ENCODE measurements around the gene FOXN1. TPM values are rescaled to one million over a fixed set of nuclear protein-coding genes. Genes with fewer than 3 reads are reported as not detected.

FOXN1 gene
- total RNA-seq, 2 donors from 2014 or later = 0.52 TPM; not detected in 1

GRCh38 chr17:28477928-28478327, 28.2 kb upstream of the FOXN1 start:
- no peak overlapping the region for H3K27ac ChIP-seq
- DNase-seq (no peak), ATAC-seq (no peak)
- H3K9me3 ChIP-seq = no peaks in the 10 kb centered on the region
- intact Hi-C loops (cut with DNase I) = no loop called here
- peaks cover 7% of the 10 kb centered on the region for H3K4me1 ChIP-seq
- 92 to 94% methylated on average over 7 of the region's 7 CpGs for WGBS, 2 donors
- no peaks in the 10 kb centered on the region for H3K27me3 ChIP-seq
- no peak overlapping the region for H3K4me3 ChIP-seq
- TF ChIP-seq CTCF (IDR thresholded peaks at IDR 0.05) (no peak), POLR2A (IDR thresholded peaks at IDR 0.05) (no peak)
- no peaks in the 10 kb centered on the region for H3K36me3 ChIP-seq (replicated peaks in 1 of 2; ENCODE audit: insufficient read depth in 1 of 2, low read depth in 2 of 2)

- no peak for TF ChIP-seq CTCF (IDR thresholded peaks at IDR 0.05)
- no peak for TF ChIP-seq POLR2A (IDR thresholded peaks at IDR 0.05)
- Histone ChIP-seq H3K4me1 (peaks cover 7% of the 10 kb centered on the region), H3K4me3 (no peak overlapping the region), H3K36me3 (replicated peaks in 1 of 2; ENCODE audit: insufficient read depth in 1 of 2, low read depth in 2 of 2) (no peaks in the 10 kb centered on the region), H3K27me3 (no peaks in the 10 kb centered on the region), H3K9me3 (no peaks in the 10 kb centered on the region), H3K27ac (no peak overlapping the region)
- WGBS, 2 donors = 80 to 84% methylated on average over 3 of the region's 3 CpGs
- intact Hi-C loops (cut with DNase I) = no loop called here
- ATAC-seq (no peak), DNase-seq (no peak)
Observed at GRCh38 chr17:28478712-28479615, 27.2 kb upstream of the FOXN1 start.

GRCh38 chr17:28480278-28480677, 25.9 kb upstream of the FOXN1 start:
- intact Hi-C loops (cut with DNase I) = no loop called here
- WGBS, 2 donors = 60 to 79% methylated on average over 4 to 5 of the region's 5 CpGs
- no peaks in the 10 kb centered on the region for H3K9me3 ChIP-seq
- no peak for DNase-seq
- no peak for ATAC-seq
- H3K27me3 ChIP-seq = no peaks in the 10 kb centered on the region
- H3K4me1 ChIP-seq = peaks cover 7% of the 10 kb centered on the region
- H3K36me3 ChIP-seq (replicated peaks in 1 of 2; ENCODE audit: insufficient read depth in 1 of 2, low read depth in 2 of 2) = no peaks in the 10 kb centered on the region
- H3K4me3 ChIP-seq = no peak overlapping the region
- no peak overlapping the region for H3K27ac ChIP-seq
- TF ChIP-seq CTCF (IDR thresholded peaks at IDR 0.05) (no peak), POLR2A (IDR thresholded peaks at IDR 0.05) (no peak)

GRCh38 chr17:28480799-28481571, 25.2 kb upstream of the FOXN1 start:
- DNase-seq = no peak
- TF ChIP-seq POLR2A (IDR thresholded peaks at IDR 0.05) = no peak
- TF ChIP-seq CTCF (IDR thresholded peaks at IDR 0.05) = no peak
- H3K4me3 ChIP-seq = no peak overlapping the region
- 46 to 53% methylated on average over 9 to 10 of the region's 10 CpGs for WGBS, 2 donors
- H3K4me1 ChIP-seq = peaks cover 7% of the 10 kb centered on the region
- no peak for ATAC-seq
- no peaks in the 10 kb centered on the region for H3K27me3 ChIP-seq
- no peak overlapping the region for H3K27ac ChIP-seq
- no peaks in the 10 kb centered on the region for H3K36me3 ChIP-seq (replicated peaks in 1 of 2; ENCODE audit: insufficient read depth in 1 of 2, low read depth in 2 of 2)
- intact Hi-C loops (cut with DNase I) = no loop called here
- no peaks in the 10 kb centered on the region for H3K9me3 ChIP-seq

Data from body of pancreas (tissue), 4 donors.